ENCODE measurements around the gene APPL2.

GRCh38 chr12:105222284-105222655, 13.7 kb downstream of the APPL2 start:
- no peak for TF ChIP-seq CTCF (IDR thresholded peaks at IDR 0.05; ENCODE audit: poor library complexity, severe bottlenecking)
- no peak for TF ChIP-seq EZH2 (IDR thresholded peaks at IDR 0.05; ENCODE audit: borderline replicate concordance, insufficient read depth, low read length, poor library complexity, severe bottlenecking)
- TF ChIP-seq TAF1 (IDR thresholded peaks at IDR 0.05; ENCODE audit: low read depth): no peak
- no peak for TF ChIP-seq REST (IDR thresholded peaks at IDR 0.05; ENCODE audit: borderline replicate concordance)
